Measurements from ENCODE around the gene RIMBP2.

Gene RIMBP2

DNA sequence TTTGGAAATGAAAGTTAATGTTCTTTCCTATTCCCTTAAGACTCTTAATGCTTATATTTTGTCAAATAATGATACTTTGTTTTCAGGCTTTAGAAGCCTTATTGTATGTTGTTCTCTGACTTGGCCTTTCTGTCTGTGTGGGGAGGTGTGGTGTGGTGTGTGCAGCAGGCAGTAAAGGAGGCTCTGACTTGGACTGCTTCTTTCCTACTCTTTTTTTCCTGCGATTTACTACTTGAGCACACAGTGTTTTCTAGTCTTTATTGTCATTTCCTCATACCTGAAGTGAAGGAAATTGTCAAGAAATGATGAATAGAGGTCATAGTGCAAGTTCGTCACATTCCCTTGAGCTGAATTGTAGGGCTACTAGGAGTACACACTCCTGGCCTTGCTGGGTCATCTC, 351.5 kb downstream of the RIMBP2 start:
- Histone ChIP-seq H3K9ac (ENCODE audit: low read length) (no peak overlapping the region), H3K4me3 (ENCODE audit: low read length) (no peak overlapping the region), H3K9me3 (ENCODE audit: control insufficient read depth, low read length) (no peaks in the 10 kb centered on the region), H3K4me1 (ENCODE audit: control insufficient read depth, insufficient read depth, low read length) (peaks cover 6% of the 10 kb centered on the region), H3K36me3 (ENCODE audit: control insufficient read depth, insufficient read depth, low read length) (no peaks in the 10 kb centered on the region), H3K27me3 (ENCODE audit: control insufficient read depth, insufficient read depth, low read length) (no peaks in the 10 kb centered on the region)

DNA sequence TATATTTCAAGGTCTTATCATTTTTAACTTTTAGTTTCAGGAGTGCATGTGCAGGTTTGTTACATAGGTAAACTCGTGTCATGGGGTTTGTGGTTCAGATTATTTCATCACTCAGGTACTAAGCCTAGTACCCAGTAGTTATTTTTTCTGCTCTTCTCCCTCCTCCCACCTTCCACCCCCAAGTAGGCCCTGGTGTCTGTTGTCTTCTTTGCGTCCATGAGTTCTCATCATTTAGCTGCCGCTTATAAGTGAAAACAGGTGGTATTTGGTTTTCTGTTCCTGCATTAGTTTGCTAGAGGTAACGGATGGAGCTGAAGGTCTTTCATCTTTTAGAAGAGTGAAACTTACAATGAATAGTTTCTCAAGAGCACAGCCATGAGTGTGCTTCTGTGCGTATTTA, 354.0 kb downstream of the RIMBP2 start:
- H3K4me3 ChIP-seq (ENCODE audit: low read length), result no peak overlapping the region
- no peaks in the 10 kb centered on the region for H3K27me3 ChIP-seq (ENCODE audit: control insufficient read depth, insufficient read depth, low read length)
- H3K9ac ChIP-seq (ENCODE audit: low read length), result no peak overlapping the region
- no peaks in the 10 kb centered on the region for H3K9me3 ChIP-seq (ENCODE audit: control insufficient read depth, low read length)
- H3K4me1 ChIP-seq (ENCODE audit: control insufficient read depth, insufficient read depth, low read length), result peaks cover 6% of the 10 kb centered on the region
- no peaks in the 10 kb centered on the region for H3K36me3 ChIP-seq (ENCODE audit: control insufficient read depth, insufficient read depth, low read length)

DNA sequence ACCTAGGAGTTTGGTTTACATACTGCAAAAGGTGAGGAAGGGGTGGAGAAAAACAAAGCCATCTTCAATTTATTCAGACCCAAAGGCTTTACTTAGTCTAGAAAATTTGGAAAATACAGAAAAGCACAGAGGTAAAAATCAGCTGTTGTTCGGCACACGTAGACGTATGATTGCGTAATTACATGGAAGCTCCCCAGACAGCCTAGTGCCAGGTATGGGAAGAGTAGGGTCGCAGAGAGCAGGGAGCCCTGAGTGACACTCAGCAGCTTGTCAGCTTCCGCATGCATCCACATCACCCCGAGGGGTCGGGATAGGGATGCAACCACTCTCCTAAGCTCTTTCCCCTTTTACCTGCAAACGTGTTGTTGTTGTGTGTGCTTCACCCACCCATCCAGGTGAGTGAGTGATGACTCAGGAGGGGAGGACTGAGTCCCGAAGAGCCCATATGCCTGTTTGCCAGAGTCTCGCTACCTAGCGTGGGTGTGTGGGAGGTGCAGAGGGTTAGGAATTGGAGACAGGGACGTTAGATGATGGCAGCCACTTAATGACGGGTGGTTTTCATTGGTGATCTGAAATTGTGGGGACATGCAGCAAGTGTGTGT, 358.3 kb downstream of the RIMBP2 start:
- Histone ChIP-seq H3K27me3 (ENCODE audit: control insufficient read depth, insufficient read depth, low read length) (no peaks in the 10 kb centered on the region), H3K4me3 (ENCODE audit: low read length) (no peak overlapping the region), H3K9me3 (ENCODE audit: control insufficient read depth, low read length) (no peaks in the 10 kb centered on the region), H3K4me1 (ENCODE audit: control insufficient read depth, insufficient read depth, low read length) (no peaks in the 10 kb centered on the region), H3K9ac (ENCODE audit: low read length) (no peak overlapping the region), H3K36me3 (ENCODE audit: control insufficient read depth, insufficient read depth, low read length) (no peaks in the 10 kb centered on the region)

DNA sequence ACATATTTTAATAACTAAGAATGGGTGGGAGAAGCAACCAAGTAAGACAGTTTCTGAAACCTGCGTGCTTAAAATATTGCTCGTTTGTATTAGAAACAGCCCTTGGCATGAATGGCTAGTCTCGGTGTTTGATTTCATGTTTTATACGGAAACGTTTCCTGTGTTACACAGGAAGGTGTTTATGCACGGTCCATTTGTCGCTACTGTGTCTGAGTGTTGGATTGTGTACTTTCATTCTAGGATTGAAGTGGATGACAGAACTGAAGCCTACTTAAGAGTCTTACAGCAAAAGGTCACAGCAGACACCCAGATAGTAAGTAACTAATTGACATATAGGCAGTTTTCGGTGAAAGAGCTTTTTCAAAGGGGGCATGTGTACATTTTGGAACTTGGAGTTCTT, 358.9 kb downstream of the RIMBP2 start:
- Histone ChIP-seq H3K9me3 (ENCODE audit: control insufficient read depth, low read length) (no peaks in the 10 kb centered on the region), H3K4me1 (ENCODE audit: control insufficient read depth, insufficient read depth, low read length) (no peaks in the 10 kb centered on the region), H3K27me3 (ENCODE audit: control insufficient read depth, insufficient read depth, low read length) (no peaks in the 10 kb centered on the region), H3K36me3 (ENCODE audit: control insufficient read depth, insufficient read depth, low read length) (no peaks in the 10 kb centered on the region), H3K4me3 (ENCODE audit: low read length) (no peak overlapping the region), H3K9ac (ENCODE audit: low read length) (no peak overlapping the region)

GRCh38 chr12:130356222-130356621, 359.9 kb downstream of the RIMBP2 start:
- H3K27me3 ChIP-seq (ENCODE audit: control insufficient read depth, insufficient read depth, low read length), result peaks cover under 1% of the 10 kb centered on the region
- H3K9ac ChIP-seq (ENCODE audit: low read length), result no peak overlapping the region
- no peaks in the 10 kb centered on the region for H3K4me1 ChIP-seq (ENCODE audit: control insufficient read depth, insufficient read depth, low read length)
- H3K9me3 ChIP-seq (ENCODE audit: control insufficient read depth, low read length), result no peaks in the 10 kb centered on the region
- H3K36me3 ChIP-seq (ENCODE audit: control insufficient read depth, insufficient read depth, low read length), result no peaks in the 10 kb centered on the region
- no peak overlapping the region for H3K4me3 ChIP-seq (ENCODE audit: low read length)

GRCh38 chr12:130354407-130354806, 361.7 kb downstream of the RIMBP2 start:
- Histone ChIP-seq H3K27me3 (ENCODE audit: control insufficient read depth, insufficient read depth, low read length) (peaks cover 4% of the 10 kb centered on the region), H3K36me3 (ENCODE audit: control insufficient read depth, insufficient read depth, low read length) (no peaks in the 10 kb centered on the region), H3K4me3 (ENCODE audit: low read length) (no peak overlapping the region), H3K4me1 (ENCODE audit: control insufficient read depth, insufficient read depth, low read length) (no peaks in the 10 kb centered on the region), H3K9me3 (ENCODE audit: control insufficient read depth, low read length) (no peaks in the 10 kb centered on the region), H3K9ac (ENCODE audit: low read length) (no peak overlapping the region)

- Histone ChIP-seq H3K36me3 (ENCODE audit: control insufficient read depth, insufficient read depth, low read length) (no peaks in the 10 kb centered on the region), H3K9me3 (ENCODE audit: control insufficient read depth, low read length) (no peaks in the 10 kb centered on the region), H3K27me3 (ENCODE audit: control insufficient read depth, insufficient read depth, low read length) (peaks cover 4% of the 10 kb centered on the region), H3K9ac (ENCODE audit: low read length) (no peak overlapping the region), H3K4me1 (ENCODE audit: control insufficient read depth, insufficient read depth, low read length) (no peaks in the 10 kb centered on the region), H3K4me3 (ENCODE audit: low read length) (no peak overlapping the region)
Measured at GRCh38 chr12:130353081-130353480, 363.0 kb downstream of the RIMBP2 start.

- no peak overlapping the region for H3K9ac ChIP-seq (ENCODE audit: low read length)
- no peaks in the 10 kb centered on the region for H3K4me1 ChIP-seq (ENCODE audit: control insufficient read depth, insufficient read depth, low read length)
- no peak overlapping the region for H3K4me3 ChIP-seq (ENCODE audit: low read length)
- H3K27me3 ChIP-seq (ENCODE audit: control insufficient read depth, insufficient read depth, low read length), result peaks cover 4% of the 10 kb centered on the region
- no peaks in the 10 kb centered on the region for H3K9me3 ChIP-seq (ENCODE audit: control insufficient read depth, low read length)
- no peaks in the 10 kb centered on the region for H3K36me3 ChIP-seq (ENCODE audit: control insufficient read depth, insufficient read depth, low read length)
Measured at GRCh38 chr12:130351326-130351725, 364.8 kb downstream of the RIMBP2 start.

DNA sequence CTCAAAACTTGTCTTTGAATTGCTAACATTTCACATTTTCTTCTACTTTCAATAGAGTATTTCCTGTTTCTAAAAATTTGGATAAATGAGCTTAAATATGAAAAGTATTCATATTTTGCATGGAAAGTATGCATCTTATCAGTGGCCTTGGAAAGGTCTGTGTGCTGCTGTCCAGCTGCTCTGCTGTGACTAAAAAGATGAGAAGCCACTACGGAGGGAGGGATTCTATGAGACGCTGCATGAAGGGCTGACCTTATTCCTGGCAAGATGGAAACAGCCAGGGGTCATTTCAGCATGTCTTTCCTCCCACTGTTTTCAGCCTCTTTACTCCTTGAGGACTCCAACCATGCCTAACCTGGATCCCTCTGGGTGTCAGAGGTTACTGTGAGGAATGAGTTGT, 365.4 kb downstream of the RIMBP2 start:
- Histone ChIP-seq H3K4me3 (ENCODE audit: low read length) (no peak overlapping the region), H3K9ac (ENCODE audit: low read length) (no peak overlapping the region), H3K4me1 (ENCODE audit: control insufficient read depth, insufficient read depth, low read length) (no peaks in the 10 kb centered on the region), H3K9me3 (ENCODE audit: control insufficient read depth, low read length) (no peaks in the 10 kb centered on the region), H3K27me3 (ENCODE audit: control insufficient read depth, insufficient read depth, low read length) (peaks cover 4% of the 10 kb centered on the region), H3K36me3 (ENCODE audit: control insufficient read depth, insufficient read depth, low read length) (no peaks in the 10 kb centered on the region)

- Histone ChIP-seq H3K4me1 (ENCODE audit: control insufficient read depth, insufficient read depth, low read length) (no peaks in the 10 kb centered on the region), H3K9ac (ENCODE audit: low read length) (no peak overlapping the region), H3K27me3 (ENCODE audit: control insufficient read depth, insufficient read depth, low read length) (peaks cover 4% of the 10 kb centered on the region), H3K36me3 (ENCODE audit: control insufficient read depth, insufficient read depth, low read length) (no peaks in the 10 kb centered on the region), H3K9me3 (ENCODE audit: control insufficient read depth, low read length) (no peaks in the 10 kb centered on the region), H3K4me3 (ENCODE audit: low read length) (no peak overlapping the region)
Measured at GRCh38 chr12:130347588-130347987, 368.5 kb downstream of the RIMBP2 start.

All from mucosa of stomach (tissue), 1 donor.